Activated CD4-positive, CD25-positive, alpha-beta regulatory T cell treated with anti-CD3 and anti-CD28 coated beads, Interleukin-2, amount 50 U/mL, for 72 hours (primary cell): ENCODE measurements around the gene XIRP2.

Experiments
- DNase-seq: peaks from one replicate; pipeline ENCODE4 v3.0.0; 2021

The XIRP2 gene

GRCh38 chr2:166888180-166888579 is at the start of gene XIRP2:
Gene XIRP2 (plus strand): TSS chr2:166888480. CDS start chr2:166903483, 15,003 bp downstream.
- no peak for DNase-seq

- no peak for DNase-seq
Measured at GRCh38 chr2:166841152-166841551, 47.1 kb upstream of the XIRP2 start.

- no peak for DNase-seq
Measured at GRCh38 chr2:166841679-166842078, 46.6 kb upstream of the XIRP2 start.

GRCh38 chr2:166844111-166844510 is 44.2 kb upstream of the XIRP2 start:
- no peak for DNase-seq

- DNase-seq: no peak
Measured at GRCh38 chr2:166862468-166863132, 25.7 kb upstream of the XIRP2 start.

GRCh38 chr2:166867874-166868514 is 20.3 kb upstream of the XIRP2 start:
- no peak for DNase-seq

- DNase-seq: no peak
Measured at GRCh38 chr2:166870346-166870745, 17.9 kb upstream of the XIRP2 start.

GRCh38 chr2:166881177-166881576 is 7.1 kb upstream of the XIRP2 start:
- DNase-seq: no peak

- no peak for DNase-seq
Measured at GRCh38 chr2:166882851-166883250, 5.4 kb upstream of the XIRP2 start.

- DNase-seq: no peak
Measured at GRCh38 chr2:166891727-166892126, 3.4 kb downstream of the XIRP2 start.

GRCh38 chr2:166892397-166892796 is 4.1 kb downstream of the XIRP2 start:
- DNase-seq: no peak

- DNase-seq: no peak
Measured at GRCh38 chr2:166895243-166895642, 7.0 kb downstream of the XIRP2 start.

GRCh38 chr2:166897666-166898065 is 9.4 kb downstream of the XIRP2 start:
- DNase-seq: no peak

- no peak for DNase-seq
Measured at GRCh38 chr2:166899676-166900075, 11.4 kb downstream of the XIRP2 start.

GRCh38 chr2:166900700-166901099 is 12.4 kb downstream of the XIRP2 start:
- no peak for DNase-seq

GRCh38 chr2:166901336-166901735 is 13.1 kb downstream of the XIRP2 start:
- no peak for DNase-seq

- no peak for DNase-seq
Measured at GRCh38 chr2:166916987-166917386, 28.7 kb downstream of the XIRP2 start.

GRCh38 chr2:166917415-166917814 is 29.1 kb downstream of the XIRP2 start:
- no peak for DNase-seq

GRCh38 chr2:166921261-166921896 is 33.1 kb downstream of the XIRP2 start:
- DNase-seq: no peak

GRCh38 chr2:166924967-166925366 is 36.7 kb downstream of the XIRP2 start:
- DNase-seq: no peak

- DNase-seq: no peak
Measured at GRCh38 chr2:166926657-166927056, 38.4 kb downstream of the XIRP2 start.

GRCh38 chr2:166932032-166932431 is 43.8 kb downstream of the XIRP2 start:
- DNase-seq: no peak

- no peak for DNase-seq
Measured at GRCh38 chr2:166934817-166935216, 46.5 kb downstream of the XIRP2 start.

GRCh38 chr2:166942377-166942776 is 54.1 kb downstream of the XIRP2 start:
- no peak for DNase-seq
